MCF 10A (cell line): ENCODE results near the gene EZR. TPM values are rescaled to one million over a fixed set of nuclear protein-coding genes. Genes with fewer than 3 reads are reported as not detected.

ENCODE experiments used
- BruUV-seq: library from RNA; stranded (reverse); fragments of 400-500 nt; replicated peaks from 2 replicates; lab custom pipeline; 2021; lab: Mats Ljungman, UMichigan
- CTCF ChIA-PET: fragments of 300-600 bp; sonication (Branson Sonifier 250); formaldehyde crosslinking; extraction: SDS; loops from one replicate; lab custom pipeline; 2021; ENCODE audit warnings: antibody characterized with exemption, inconsistent platforms; lab: Yijun Ruan, JAX
- POLR2A ChIA-PET: fragments of 300-600, 350-650 bp; sonication (Branson Sonifier 250); formaldehyde crosslinking; extraction: SDS; loops from one replicate; lab custom pipeline; 2020; ENCODE audit warnings: antibody characterized with exemption, inconsistent platforms; lab: Yijun Ruan, JAX
- DNase-seq: peaks from one replicate; pipeline ENCODE4 v3.0.0-alpha.2; 2018; ENCODE audit not compliant: unreplicated experiment
- H3K27ac Mint-ChIP-seq: one replicate; pipeline ENCODE4 v1.8.0; 2022; ENCODE audit warnings: mild to moderate bottlenecking, low read depth, mixed read lengths; ENCODE audit not compliant: unreplicated experiment
- H3K27me3 Mint-ChIP-seq: one replicate; pipeline ENCODE4 v1.8.0; 2022; ENCODE audit warnings: mixed read lengths; ENCODE audit not compliant: insufficient read depth, unreplicated experiment
- H3K36me3 Mint-ChIP-seq: one replicate; pipeline ENCODE4 v1.8.0; 2022; ENCODE audit warnings: mild to moderate bottlenecking, moderate library complexity, mixed read lengths; ENCODE audit not compliant: insufficient read depth, unreplicated experiment
- H3K4me1 Mint-ChIP-seq: one replicate; pipeline ENCODE4 v1.8.0; 2022; ENCODE audit warnings: mixed read lengths; ENCODE audit not compliant: insufficient read depth, unreplicated experiment
- H3K4me3 Mint-ChIP-seq: one replicate; pipeline ENCODE4 v1.8.0; 2022; ENCODE audit warnings: mild to moderate bottlenecking, moderate library complexity, mixed read lengths; ENCODE audit not compliant: unreplicated experiment
- H3K9me3 Mint-ChIP-seq: one replicate; pipeline ENCODE4 v1.8.0; 2022; ENCODE audit warnings: mixed read lengths; ENCODE audit not compliant: unreplicated experiment
- intact Hi-C: fragments of 100-400 bp; cut with micrococcal nuclease; formaldehyde crosslinking; loops from 2 replicates; pipeline ENCODE4 v1.14.1; 2022
- total RNA-seq: library from RNA; stranded (reverse); gene quantifications from 2 replicates; pipeline ENCODE4 v1.2.3, GENCODE V29; 2022
- TF ChIP-seq, protein P1 (sequence below): fragments of 200-600 bp; IDR thresholded peaks from one replicate; pipeline ENCODE4 v1.8.0; 2022; ENCODE audit warnings: antibody characterized with exemption, mild to moderate bottlenecking; ENCODE audit not compliant: unreplicated experiment

Gene EZR
- total RNA-seq, 1 experiment from 2014 or later: 243 TPM

DNA sequence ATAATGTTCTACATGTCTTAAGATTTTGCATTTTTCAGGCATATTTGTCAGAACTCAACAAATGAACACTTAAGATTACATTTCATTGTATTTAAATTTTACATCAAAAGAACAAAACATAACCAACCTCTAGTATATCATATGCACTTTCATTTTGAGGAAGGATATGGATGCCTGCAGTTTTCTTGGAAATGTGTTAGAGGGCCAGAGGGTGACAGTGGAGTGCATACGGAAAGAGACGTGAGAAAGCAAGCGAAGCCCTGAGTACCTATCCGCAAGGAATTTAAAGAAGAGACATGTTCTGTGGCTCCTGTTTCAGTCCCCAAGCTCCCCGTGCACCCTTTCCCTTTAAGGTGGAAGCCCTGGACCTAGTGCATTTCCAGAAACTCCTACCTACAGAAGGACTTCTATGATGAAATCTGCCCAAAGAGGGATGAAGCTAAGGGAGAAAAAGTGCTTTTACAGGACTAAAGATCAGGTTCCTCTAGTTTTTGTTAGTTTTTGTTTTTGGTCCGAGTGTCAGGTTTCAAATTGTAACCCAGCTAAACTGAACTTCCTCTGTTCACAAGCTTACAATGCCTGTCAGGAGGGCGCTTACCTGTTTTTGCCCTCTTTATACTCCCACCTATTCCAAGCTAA is 38.8 kb downstream of the EZR start:
- H3K4me3 Mint-ChIP-seq: no peak overlapping the region
- peaks cover 99% of the 10 kb centered on the region for H3K36me3 Mint-ChIP-seq
- TF ChIP-seq, protein P1, sequence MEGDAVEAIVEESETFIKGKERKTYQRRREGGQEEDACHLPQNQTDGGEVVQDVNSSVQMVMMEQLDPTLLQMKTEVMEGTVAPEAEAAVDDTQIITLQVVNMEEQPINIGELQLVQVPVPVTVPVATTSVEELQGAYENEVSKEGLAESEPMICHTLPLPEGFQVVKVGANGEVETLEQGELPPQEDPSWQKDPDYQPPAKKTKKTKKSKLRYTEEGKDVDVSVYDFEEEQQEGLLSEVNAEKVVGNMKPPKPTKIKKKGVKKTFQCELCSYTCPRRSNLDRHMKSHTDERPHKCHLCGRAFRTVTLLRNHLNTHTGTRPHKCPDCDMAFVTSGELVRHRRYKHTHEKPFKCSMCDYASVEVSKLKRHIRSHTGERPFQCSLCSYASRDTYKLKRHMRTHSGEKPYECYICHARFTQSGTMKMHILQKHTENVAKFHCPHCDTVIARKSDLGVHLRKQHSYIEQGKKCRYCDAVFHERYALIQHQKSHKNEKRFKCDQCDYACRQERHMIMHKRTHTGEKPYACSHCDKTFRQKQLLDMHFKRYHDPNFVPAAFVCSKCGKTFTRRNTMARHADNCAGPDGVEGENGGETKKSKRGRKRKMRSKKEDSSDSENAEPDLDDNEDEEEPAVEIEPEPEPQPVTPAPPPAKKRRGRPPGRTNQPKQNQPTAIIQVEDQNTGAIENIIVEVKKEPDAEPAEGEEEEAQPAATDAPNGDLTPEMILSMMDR: no peak
- H3K27ac Mint-ChIP-seq: no peak overlapping the region
- ChIA-PET POLR2A (interaction anchor here (0.7 kb wide), 1 partner anchor 117 kb away, joined by 3 read pairs; no protein-coding TSS in a partner anchor), CTCF (interaction anchor here (0.7 to 1.8 kb wide), 2 partner anchors 12 to 204 kb away, joined by 3 to 9 read pairs; no protein-coding TSS in a partner anchor)
- DNase-seq: no peak
- H3K9me3 Mint-ChIP-seq: no peaks in the 10 kb centered on the region
- no TSS peak for BruUV-seq
- H3K4me1 Mint-ChIP-seq: peaks cover 12% of the 10 kb centered on the region
- intact Hi-C loops: no loop called here
- no peaks in the 10 kb centered on the region for H3K27me3 Mint-ChIP-seq

DNA sequence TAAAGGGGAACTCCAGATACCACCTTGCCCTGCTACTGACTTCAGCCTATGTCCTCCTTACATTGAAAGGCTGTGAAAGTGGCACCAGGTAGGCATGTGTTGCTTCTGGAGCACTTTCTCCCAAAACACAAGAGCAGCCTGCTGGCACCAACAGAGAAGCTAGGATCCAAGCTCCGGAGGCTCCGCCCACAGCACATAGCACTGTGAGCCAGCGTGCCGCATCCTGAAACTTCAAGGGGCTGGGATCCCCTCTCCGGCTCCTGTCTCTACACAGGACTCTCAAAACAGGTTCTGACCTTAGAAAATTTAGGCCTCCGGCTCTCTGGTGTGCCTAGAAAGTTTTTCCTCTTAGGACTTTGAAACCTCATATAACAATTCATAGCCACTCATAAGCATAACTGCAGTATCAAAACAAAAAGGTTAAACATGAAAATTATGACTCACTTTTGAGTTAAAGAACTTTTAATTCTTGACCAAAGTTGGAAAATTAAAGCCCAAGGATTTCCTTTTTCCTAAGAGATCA is 41.1 kb downstream of the EZR start:
- no TSS peak for BruUV-seq
- no peak for DNase-seq
- CTCF ChIA-PET: no interaction called here
- Mint-ChIP-seq H3K9me3 (no peaks in the 10 kb centered on the region), H3K4me3 (no peak overlapping the region), H3K27me3 (no peaks in the 10 kb centered on the region), H3K36me3 (peaks cover 99% of the 10 kb centered on the region), H3K4me1 (peaks cover 18% of the 10 kb centered on the region), H3K27ac (no peak overlapping the region)
- TF ChIP-seq, protein P1: no peak
- intact Hi-C loops: no loop called here
- POLR2A ChIA-PET: interaction anchor here (0.7 kb wide), 1 partner anchor 262 kb away, joined by 3 read pairs; no protein-coding TSS in a partner anchor

DNA sequence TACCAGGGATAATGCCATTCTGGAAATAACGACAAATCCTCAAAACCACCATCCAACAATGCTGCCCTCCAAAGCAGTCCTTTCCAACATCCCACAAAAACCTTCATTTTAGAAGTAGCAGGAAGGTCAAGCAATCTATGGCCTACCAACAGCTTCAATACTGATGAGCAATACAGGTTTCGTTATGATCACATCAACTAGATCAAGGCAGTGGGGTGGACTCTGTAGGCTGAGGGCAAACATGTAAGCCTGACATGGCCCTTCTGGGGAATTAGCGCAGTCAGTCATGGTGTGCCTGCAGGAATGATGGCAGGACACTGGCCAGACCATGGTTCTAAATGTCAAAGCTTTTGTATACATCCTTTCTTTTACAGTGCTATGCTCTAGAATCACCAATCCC is 41.7 kb downstream of the EZR start:
- H3K4me3 Mint-ChIP-seq: no peak overlapping the region
- ChIA-PET CTCF (interaction anchor here (1.2 kb wide), 1 partner anchor 73 kb away, joined by 3 read pairs; no protein-coding TSS in a partner anchor), POLR2A (interaction anchor here (0.7 kb wide), 1 partner anchor 263 kb away, joined by 3 read pairs; no protein-coding TSS in a partner anchor)
- BruUV-seq: no TSS peak
- TF ChIP-seq, protein P1: no peak
- intact Hi-C loops: no loop called here
- no peaks in the 10 kb centered on the region for H3K27me3 Mint-ChIP-seq
- peaks cover 99% of the 10 kb centered on the region for H3K36me3 Mint-ChIP-seq
- no peak for DNase-seq
- H3K27ac Mint-ChIP-seq: no peak overlapping the region
- H3K4me1 Mint-ChIP-seq: peaks cover 23% of the 10 kb centered on the region
- H3K9me3 Mint-ChIP-seq: no peaks in the 10 kb centered on the region

DNA sequence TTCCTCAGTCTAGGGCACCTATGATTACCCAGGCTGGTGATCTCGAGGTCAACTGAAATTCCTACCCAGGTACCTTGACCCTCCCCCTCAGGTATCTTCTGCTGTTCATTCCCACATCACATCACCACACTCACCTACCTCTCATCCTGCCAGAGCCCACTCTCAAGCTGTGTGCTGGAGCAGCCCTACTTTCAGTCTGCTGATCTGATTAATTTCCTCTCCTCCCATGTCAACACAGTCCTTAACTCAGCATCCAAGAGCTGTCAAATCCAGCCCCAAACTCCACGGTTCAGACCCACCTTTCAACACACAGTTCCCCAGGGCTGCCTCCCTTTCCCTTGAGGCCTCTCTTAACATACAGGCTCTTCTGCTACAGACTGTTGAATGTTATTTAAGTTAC is 42.4 kb downstream of the EZR start:
- Mint-ChIP-seq H3K4me1 (peaks cover 23% of the 10 kb centered on the region), H3K27ac (peak overlapping the region; percentile 57), H3K4me3 (no peak overlapping the region), H3K36me3 (peaks cover 99% of the 10 kb centered on the region), H3K27me3 (no peaks in the 10 kb centered on the region), H3K9me3 (no peaks in the 10 kb centered on the region)
- TF ChIP-seq, protein P1: no peak
- BruUV-seq: no TSS peak
- DNase-seq: no peak
- ChIA-PET CTCF (interaction anchor here (0.6 to 1.2 kb wide), 2 partner anchors 72 to 907 kb away, joined by 3 to 4 read pairs; no protein-coding TSS in a partner anchor), POLR2A (no interaction called here)
- intact Hi-C loops: no loop called here
